Endothelial cell of umbilical vein (primary cell): Measurements from ENCODE around the gene RPP40. TPM values are rescaled to one million over a fixed set of nuclear protein-coding genes. Genes with fewer than 3 reads are reported as not detected.

Source experiments
- BruUV-seq: library from RNA; stranded (reverse); fragments of 400-500 nt; replicated peaks from 2 replicates; lab custom pipeline; 2021; lab: Mats Ljungman, UMichigan
- CTCF ChIA-PET: fragments of 300-600, 350-600 bp; sonication (Branson Sonifier 250); formaldehyde crosslinking; loops from one replicate; lab custom pipeline; 2021; ENCODE audit warnings: antibody characterized with exemption, inconsistent platforms; lab: Charles Lee
- POLR2A ChIA-PET: fragments of 300-600, 350-600 bp; sonication (Branson Sonifier 250); formaldehyde crosslinking; loops from one replicate; lab custom pipeline; 2021; ENCODE audit warnings: antibody characterized with exemption, inconsistent platforms; lab: Charles Lee
- DNase-seq: peaks from one replicate; pipeline ENCODE4 v3.0.0-alpha.2; 2011; ENCODE audit warnings: low read depth, low spot score
- FAIRE-seq: peaks from 2 replicates; lab custom pipeline; 2011; peaks lifted over from hg19 to GRCh38; lab: Jason Lieb, UNC
- H2AFZ ChIP-seq: 2 replicates; pipeline ENCODE4 v1.6.0; 2012; ENCODE audit warnings: low read depth, low read length, control low read depth, inconsistent platforms
- H3K27ac ChIP-seq: 2 replicates; pipeline ENCODE4 v1.5.1; 2011; ENCODE audit warnings: low read depth, mild to moderate bottlenecking, control low read depth, low read length, moderate library complexity; ENCODE audit not compliant: insufficient read depth
- H3K27me3 ChIP-seq, 2 experiments: 2 replicates each; pipeline versions ENCODE4 v1.6.0 to v1.6.1; 2011; ENCODE audit warnings: low read length in 2 of 2, mixed read lengths in 1 of 2; ENCODE audit not compliant: control insufficient read depth in 2 of 2, insufficient read depth in 2 of 2
- H3K36me3 ChIP-seq, 2 experiments: 2 replicates in 1 of 2; 3 replicates in 1 of 2; pipeline ENCODE4 v1.5.1; 2011; ENCODE audit warnings: low read length in 2 of 2, mild to moderate bottlenecking in 1 of 2, moderate library complexity in 1 of 2; ENCODE audit not compliant: control insufficient read depth in 2 of 2, insufficient read depth in 2 of 2; ENCODE audit errors: extremely low read depth in 1 of 2
- H3K4me1 ChIP-seq: 3 replicates; pipeline ENCODE4 v1.5.1; 2011; ENCODE audit warnings: mild to moderate bottlenecking, low read length; ENCODE audit not compliant: control insufficient read depth, insufficient read depth; ENCODE audit errors: extremely low read depth
- H3K4me2 ChIP-seq: 2 replicates; pipeline ENCODE4 v1.6.1; 2011; ENCODE audit warnings: low read length, control low read depth, mixed read lengths; ENCODE audit not compliant: insufficient read depth
- H3K4me3 ChIP-seq, 3 experiments: fragments of 200-600 bp in 1 of 3; sonication (generic), shearing (Covaris generic) in 1 of 3; replicated peaks in 1 of 3; 2 replicates each; pipeline ENCODE4 v1.5.1; 2011 to 2016; ENCODE audit warnings: control low read depth in 3 of 3, low read length in 3 of 3, mild to moderate bottlenecking in 2 of 3, inconsistent platforms in 1 of 3, low read depth in 1 of 3, moderate library complexity in 1 of 3; ENCODE audit not compliant: insufficient read depth in 1 of 3
- H3K79me2 ChIP-seq: 2 replicates; pipeline ENCODE4 v1.6.0; 2012; ENCODE audit warnings: low read length, inconsistent platforms; ENCODE audit not compliant: control insufficient read depth, insufficient read depth
- H3K9ac ChIP-seq: replicated peaks from 2 replicates; pipeline ENCODE3; 2011; ENCODE audit warnings: low read length, control low read depth; ENCODE audit not compliant: insufficient read depth; ENCODE audit errors: extremely low read depth
- H3K9me1 ChIP-seq: replicated peaks from 3 replicates; pipeline ENCODE4 v1.6.0; 2011; ENCODE audit warnings: mild to moderate bottlenecking, low read length; ENCODE audit not compliant: control insufficient read depth, insufficient read depth; ENCODE audit errors: extremely low read depth
- H3K9me3 ChIP-seq: replicated peaks from 2 replicates; pipeline ENCODE4 v1.5.1; 2012; ENCODE audit warnings: low read length, inconsistent platforms; ENCODE audit not compliant: control insufficient read depth, insufficient read depth
- H4K20me1 ChIP-seq: replicated peaks from 2 replicates; pipeline ENCODE3; 2011; ENCODE audit warnings: mild to moderate bottlenecking, low read length; ENCODE audit not compliant: control insufficient read depth, insufficient read depth; ENCODE audit errors: extremely low read depth
- EZH2 ChIP-seq: IDR thresholded peaks from 2 replicates; pipeline ENCODE4 v1.6.1; 2012; ENCODE audit warnings: borderline replicate concordance, low read depth, mild to moderate bottlenecking, moderate library complexity, low read length, inconsistent platforms; ENCODE audit not compliant: severe bottlenecking
- GATA2 ChIP-seq: IDR thresholded peaks from 2 replicates; pipeline ENCODE4 v1.7.0; 2011; ENCODE audit warnings: low read depth, mild to moderate bottlenecking, moderate library complexity, mixed read lengths, low read length; ENCODE audit not compliant: insufficient read length, insufficient read depth
- JUN ChIP-seq: IDR thresholded peaks from 2 replicates; pipeline ENCODE4 v1.6.1; 2011; ENCODE audit warnings: borderline replicate concordance, low read depth; ENCODE audit not compliant: insufficient read length, insufficient read depth
- MYC ChIP-seq: IDR thresholded peaks from one replicate; pipeline ENCODE4 v1.6.1; 2011; ENCODE audit warnings: mild to moderate bottlenecking, low read depth, low read length
- POLR2A ChIP-seq: IDR thresholded peaks from 2 replicates; pipeline ENCODE4 v1.6.1; 2012; ENCODE audit warnings: low read depth, mild to moderate bottlenecking, control low read depth, low read length
- POLR2AphosphoS5 ChIP-seq: IDR thresholded peaks from 2 replicates; pipeline ENCODE4 v1.6.1; 2012; ENCODE audit warnings: low read depth, mild to moderate bottlenecking, control low read depth, low read length, moderate library complexity; ENCODE audit not compliant: insufficient read depth
- dilution Hi-C: fragments of 300-500 bp; cut with MboI; formaldehyde crosslinking; loops from one replicate; pipeline ENCODE4 v1.15.0; 2019; ENCODE audit warnings: low sequenced_read_pairs; ENCODE audit not compliant: extremely low pct_ligation_motif_present
- intact Hi-C: fragments of 100-400 bp; cut with micrococcal nuclease; formaldehyde crosslinking; loops from one replicate; pipeline ENCODE4 v1.10.0; 2022
- polyA plus RNA-seq, 4 experiments: library from polyadenylated mRNA; depleted of rRNA in 3 of 4; stranded (reverse) in 3 of 4; unstranded in 1 of 4; fragments of >200 nt; gene quantifications; 2 replicates each; pipeline versions ENCODE4 v1.2.1 to v1.2.3, GENCODE V29; 2011 to 2012; ENCODE audit warnings: missing spikeins in 1 of 4
- total RNA-seq: library from RNA; stranded (reverse); gene quantifications from 2 replicates; pipeline ENCODE4 v1.2.3, GENCODE V29; 2021
- TF ChIP-seq, protein P1 (sequence below): IDR thresholded peaks from 2 replicates; pipeline ENCODE4 v1.6.1; 2011; ENCODE audit not compliant: insufficient read depth, insufficient read length
- TF ChIP-seq, protein P2 (sequence below), 2 donors: IDR thresholded peaks; 1 replicate in 1 of 2; 2 replicates in 1 of 2; pipeline ENCODE4 v1.5.1; 2011; ENCODE audit warnings: low read length in 2 of 2, mild to moderate bottlenecking in 2 of 2, moderate library complexity in 2 of 2, control low read depth in 1 of 2, inconsistent platforms in 1 of 2, low read depth in 1 of 2; ENCODE audit not compliant: insufficient read depth in 1 of 2; ENCODE audit errors: extremely low read depth in 1 of 2

RPP40 gene
- total and polyA plus RNA-seq, 2 donors (not counting 3 experiments of a cell fraction or from before 2014, with no cell fraction given), result 10.2 to 15.3 TPM

DNA sequence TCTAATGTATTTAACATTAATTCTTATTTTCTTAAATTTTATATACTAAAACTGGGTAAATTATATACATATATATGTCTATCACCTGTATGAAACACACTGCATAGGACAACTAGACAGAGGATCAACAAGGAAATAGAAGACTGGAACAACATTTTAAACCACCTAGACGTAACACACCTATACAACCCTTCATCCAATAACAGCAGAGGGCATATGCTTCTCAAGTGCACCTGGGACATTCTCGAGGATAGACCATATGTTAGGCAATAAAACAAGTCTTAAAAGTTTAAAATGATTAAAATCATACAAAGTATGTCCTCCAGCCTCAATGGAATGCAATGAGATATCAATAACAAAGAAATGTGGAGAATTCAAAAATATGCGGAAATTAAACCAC, 45.2 kb downstream of the RPP40 start:
- dilution Hi-C loops, result no loop called here
- BruUV-seq, result no TSS peak

More for the DNA sequence above, 45.2 kb downstream of the RPP40 start:
- CTCF ChIA-PET, result no interaction called here
- H4K20me1 ChIP-seq, result no peaks in the 10 kb centered on the region
- H3K4me2 ChIP-seq, result no peak overlapping the region
- FAIRE-seq (no peak), DNase-seq (no peak)
- peaks cover 0 to 1% of the 10 kb centered on the region in 2 experiments for H3K27me3 ChIP-seq
- intact Hi-C loops, result no loop called here
- POLR2A ChIA-PET, result no interaction called here
- H3K9me1 ChIP-seq, result no peaks in the 10 kb centered on the region
- TF ChIP-seq POLR2AphosphoS5, result no peak
- TF ChIP-seq JUN, result no peak
- TF ChIP-seq MYC, result no peak
- no peak for TF ChIP-seq POLR2A
- TF ChIP-seq, protein P1, sequence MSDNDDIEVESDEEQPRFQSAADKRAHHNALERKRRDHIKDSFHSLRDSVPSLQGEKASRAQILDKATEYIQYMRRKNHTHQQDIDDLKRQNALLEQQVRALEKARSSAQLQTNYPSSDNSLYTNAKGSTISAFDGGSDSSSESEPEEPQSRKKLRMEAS, result no peak
- TF ChIP-seq, protein P2, sequence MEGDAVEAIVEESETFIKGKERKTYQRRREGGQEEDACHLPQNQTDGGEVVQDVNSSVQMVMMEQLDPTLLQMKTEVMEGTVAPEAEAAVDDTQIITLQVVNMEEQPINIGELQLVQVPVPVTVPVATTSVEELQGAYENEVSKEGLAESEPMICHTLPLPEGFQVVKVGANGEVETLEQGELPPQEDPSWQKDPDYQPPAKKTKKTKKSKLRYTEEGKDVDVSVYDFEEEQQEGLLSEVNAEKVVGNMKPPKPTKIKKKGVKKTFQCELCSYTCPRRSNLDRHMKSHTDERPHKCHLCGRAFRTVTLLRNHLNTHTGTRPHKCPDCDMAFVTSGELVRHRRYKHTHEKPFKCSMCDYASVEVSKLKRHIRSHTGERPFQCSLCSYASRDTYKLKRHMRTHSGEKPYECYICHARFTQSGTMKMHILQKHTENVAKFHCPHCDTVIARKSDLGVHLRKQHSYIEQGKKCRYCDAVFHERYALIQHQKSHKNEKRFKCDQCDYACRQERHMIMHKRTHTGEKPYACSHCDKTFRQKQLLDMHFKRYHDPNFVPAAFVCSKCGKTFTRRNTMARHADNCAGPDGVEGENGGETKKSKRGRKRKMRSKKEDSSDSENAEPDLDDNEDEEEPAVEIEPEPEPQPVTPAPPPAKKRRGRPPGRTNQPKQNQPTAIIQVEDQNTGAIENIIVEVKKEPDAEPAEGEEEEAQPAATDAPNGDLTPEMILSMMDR (IDR thresholded peaks at IDR 0.05; ENCODE audit: extremely low read depth in 1 of 2, insufficient read depth in 1 of 2, low read depth in 1 of 2, low read length in 2 of 2), result no peak
- no peak for TF ChIP-seq EZH2
- no peak for TF ChIP-seq GATA2
- no peak overlapping the region for H3K9ac ChIP-seq
- H3K9me3 ChIP-seq, result no peaks in the 10 kb centered on the region
- H3K36me3 ChIP-seq, result no peaks in the 10 kb centered on the region
- H2AFZ ChIP-seq, result no peak overlapping the region
- H3K27ac ChIP-seq, result no peak overlapping the region
- no peaks in the 10 kb centered on the region for H3K79me2 ChIP-seq
- H3K4me1 ChIP-seq, result no peaks in the 10 kb centered on the region
- H3K4me3 ChIP-seq, result no peak overlapping the region
